Neural cell (in vitro differentiated cells): ENCODE measurements around the gene CBX3.

Experiments used
- CTCF ChIP-seq: fragments of 450-650 bp; IDR thresholded peaks from 2 replicates; pipeline ENCODE4 v1.5.1; 2014; ENCODE audit warnings: antibody characterized with exemption, mild to moderate bottlenecking, moderate library complexity; ENCODE audit not compliant: poor library complexity, severe bottlenecking
- MXI1 ChIP-seq: fragments of 450-650 bp; conservative IDR thresholded peaks from 2 replicates; pipeline ENCODE4 v1.6.1; 2014; ENCODE audit warnings: antibody characterized with exemption, mild to moderate bottlenecking; ENCODE audit not compliant: poor library complexity, severe bottlenecking

GRCh38 chr7:26166684-26167266, 34.8 kb upstream of the CBX3 start:
- TF ChIP-seq CTCF (no peak), MXI1 (no peak)
